Activated T-cell treated with anti-CD3 and anti-CD28 coated beads, Interleukin-2, amount 50 U/mL, for 4 hours (primary cell): Measurements from ENCODE around the gene CASK. TPM values are rescaled to one million over a fixed set of nuclear protein-coding genes. Genes with fewer than 3 reads are reported as not detected.

Source experiments
- ATAC-seq, 2 donors: fragments of 200-7000 bp; cut with Tn5 transposase; one replicate each; pipeline ENCODE4 v1.10.0; 2021
- DNase-seq: peaks from one replicate; pipeline ENCODE4 v3.0.0-alpha.2; 2020
- H3K27me3 Mint-ChIP-seq: one replicate; pipeline ENCODE4 v1.8.0; 2021; ENCODE audit warnings: low read depth, mixed read lengths
- H3K36me3 Mint-ChIP-seq: one replicate; pipeline ENCODE4 v1.8.0; 2022; ENCODE audit warnings: mixed read lengths; ENCODE audit not compliant: insufficient read depth
- H3K4me1 Mint-ChIP-seq: one replicate; pipeline ENCODE4 v1.8.0; 2021; ENCODE audit warnings: low read depth, mixed read lengths
- H3K4me3 Mint-ChIP-seq: one replicate; pipeline ENCODE4 v1.8.0; 2021; ENCODE audit warnings: mild to moderate bottlenecking, moderate library complexity, mixed read lengths
- H3K9me3 Mint-ChIP-seq: one replicate; pipeline ENCODE4 v1.8.0; 2021; ENCODE audit warnings: mixed read lengths
- total RNA-seq, 3 donors: library from RNA; stranded (reverse); gene quantifications; one replicate each; pipeline ENCODE4 v1.2.1, GENCODE V29; 2021

Gene CASK
- total RNA-seq, 3 donors from 2014 or later: 18.3 to 29.8 (median 28.0) TPM

GRCh38 chrX:41889317-41890025, 33.9 kb downstream of the CASK start:
- DNase-seq: no peak
- ATAC-seq: no peak
- H3K36me3 Mint-ChIP-seq: peaks cover 6% of the 10 kb centered on the region
- H3K4me1 Mint-ChIP-seq: peaks cover 30% of the 10 kb centered on the region
- no peaks in the 10 kb centered on the region for H3K9me3 Mint-ChIP-seq
- H3K27me3 Mint-ChIP-seq: no peaks in the 10 kb centered on the region
- H3K4me3 Mint-ChIP-seq: no peak overlapping the region

- Mint-ChIP-seq H3K4me1 (peaks cover 45% of the 10 kb centered on the region), H3K9me3 (no peaks in the 10 kb centered on the region), H3K27me3 (no peaks in the 10 kb centered on the region), H3K4me3 (no peak overlapping the region), H3K36me3 (peaks cover under 1% of the 10 kb centered on the region)
- no peak for DNase-seq
- ATAC-seq: peak in 1 of 2 donors; percentile 28
These were observed 35.7 kb downstream of the CASK start for GRCh38 chrX:41887691-41888090.

GRCh38 chrX:41885724-41886123, 37.6 kb downstream of the CASK start:
- no peak overlapping the region for H3K4me3 Mint-ChIP-seq
- no peak for DNase-seq
- no peak for ATAC-seq
- peaks cover 56% of the 10 kb centered on the region for H3K4me1 Mint-ChIP-seq
- no peaks in the 10 kb centered on the region for H3K36me3 Mint-ChIP-seq
- H3K9me3 Mint-ChIP-seq: no peaks in the 10 kb centered on the region
- no peaks in the 10 kb centered on the region for H3K27me3 Mint-ChIP-seq

GRCh38 chrX:41881166-41881565, 42.2 kb downstream of the CASK start:
- DNase-seq: no peak
- H3K4me1 Mint-ChIP-seq: peaks cover 50% of the 10 kb centered on the region
- no peak overlapping the region for H3K4me3 Mint-ChIP-seq
- no peaks in the 10 kb centered on the region for H3K9me3 Mint-ChIP-seq
- no peak for ATAC-seq
- no peaks in the 10 kb centered on the region for H3K36me3 Mint-ChIP-seq
- no peaks in the 10 kb centered on the region for H3K27me3 Mint-ChIP-seq

DNA sequence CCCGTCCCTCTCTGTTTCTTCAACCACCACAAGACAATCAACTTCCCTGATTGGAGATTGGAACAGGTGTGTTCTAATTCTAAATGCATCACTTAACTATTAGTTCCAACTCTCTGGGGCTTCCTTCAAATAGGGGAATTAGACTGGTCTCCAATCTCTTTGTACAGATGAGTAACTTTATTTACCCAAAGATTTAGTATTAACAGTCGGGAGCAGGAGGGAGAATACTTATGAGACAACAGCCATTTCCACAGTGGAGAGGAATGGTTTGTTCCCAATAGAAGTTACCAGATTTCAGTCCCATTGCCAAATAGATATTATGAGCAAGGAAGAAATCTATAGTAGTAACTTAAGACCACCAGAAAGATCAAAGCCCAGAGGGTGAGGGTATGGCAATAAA, 46.2 kb downstream of the CASK start:
- Mint-ChIP-seq H3K4me1 (peaks cover 40% of the 10 kb centered on the region), H3K9me3 (no peaks in the 10 kb centered on the region), H3K36me3 (peaks cover 6% of the 10 kb centered on the region), H3K27me3 (no peaks in the 10 kb centered on the region), H3K4me3 (no peak overlapping the region)
- DNase-seq (no peak), ATAC-seq (no peak)

GRCh38 chrX:41875142-41875541, 48.2 kb downstream of the CASK start:
- Mint-ChIP-seq H3K9me3 (no peaks in the 10 kb centered on the region), H3K27me3 (no peaks in the 10 kb centered on the region), H3K4me3 (no peak overlapping the region), H3K4me1 (peaks cover 40% of the 10 kb centered on the region), H3K36me3 (peaks cover 6% of the 10 kb centered on the region)
- ATAC-seq (no peak), DNase-seq (no peak)

DNA sequence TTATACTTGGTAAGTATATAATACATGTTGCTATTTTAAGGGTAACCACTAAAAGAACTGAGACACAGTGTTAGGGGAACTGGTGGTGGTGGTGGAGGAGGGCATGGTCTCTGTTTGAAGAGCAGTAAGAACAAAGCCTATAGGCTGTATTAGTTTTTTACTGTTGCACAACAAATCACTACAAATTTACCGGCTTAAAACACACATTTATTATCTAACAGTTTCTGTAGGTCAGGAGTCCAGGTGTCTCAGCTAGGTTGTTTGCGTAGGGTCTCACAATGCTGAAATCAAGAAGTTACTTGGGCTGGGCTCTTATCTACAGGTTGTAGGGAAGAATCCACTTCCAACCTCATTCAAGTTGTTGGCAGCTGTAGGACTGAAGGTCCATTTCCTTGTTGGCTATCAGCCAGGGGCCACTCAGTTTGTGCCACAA, 52.6 kb downstream of the CASK start:
- ATAC-seq: peak in 1 of 2 donors; percentile 21
- Mint-ChIP-seq H3K4me3 (no peak overlapping the region), H3K9me3 (peaks cover 5% of the 10 kb centered on the region), H3K27me3 (no peaks in the 10 kb centered on the region), H3K36me3 (peaks cover 6% of the 10 kb centered on the region), H3K4me1 (peaks cover 59% of the 10 kb centered on the region)
- DNase-seq: no peak

DNA sequence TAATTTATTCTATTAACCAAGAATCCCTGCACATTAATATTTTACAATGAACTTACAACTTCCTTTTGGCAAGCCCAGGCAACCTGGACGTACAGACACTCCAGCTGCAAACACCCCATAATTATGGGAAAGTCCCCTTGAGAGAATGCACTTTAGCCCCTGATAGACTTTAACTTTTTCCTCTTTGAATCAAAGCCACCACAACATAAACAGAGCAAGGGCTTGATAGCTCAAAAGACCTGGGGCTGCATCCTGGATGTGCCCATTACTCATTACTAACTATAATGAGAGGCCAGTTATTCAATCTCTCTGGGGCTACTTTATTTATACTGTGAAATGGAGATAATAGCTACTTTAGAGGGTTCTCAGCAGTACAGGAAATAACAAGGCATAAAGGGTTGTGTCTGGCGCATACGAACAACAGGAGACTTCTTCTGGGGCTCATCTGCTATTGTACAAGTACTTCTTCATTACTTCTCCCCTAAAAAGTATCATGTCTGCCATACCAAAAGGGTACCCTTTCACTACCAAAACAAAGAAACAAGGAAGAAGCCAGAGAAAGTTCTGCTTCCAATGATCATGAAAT, 54.9 kb downstream of the CASK start:
- H3K4me3 Mint-ChIP-seq: no peak overlapping the region
- H3K4me1 Mint-ChIP-seq: peaks cover 59% of the 10 kb centered on the region
- DNase-seq: no peak
- no peak for ATAC-seq
- H3K36me3 Mint-ChIP-seq: peaks cover 4% of the 10 kb centered on the region
- no peaks in the 10 kb centered on the region for H3K27me3 Mint-ChIP-seq
- peaks cover 5% of the 10 kb centered on the region for H3K9me3 Mint-ChIP-seq

DNA sequence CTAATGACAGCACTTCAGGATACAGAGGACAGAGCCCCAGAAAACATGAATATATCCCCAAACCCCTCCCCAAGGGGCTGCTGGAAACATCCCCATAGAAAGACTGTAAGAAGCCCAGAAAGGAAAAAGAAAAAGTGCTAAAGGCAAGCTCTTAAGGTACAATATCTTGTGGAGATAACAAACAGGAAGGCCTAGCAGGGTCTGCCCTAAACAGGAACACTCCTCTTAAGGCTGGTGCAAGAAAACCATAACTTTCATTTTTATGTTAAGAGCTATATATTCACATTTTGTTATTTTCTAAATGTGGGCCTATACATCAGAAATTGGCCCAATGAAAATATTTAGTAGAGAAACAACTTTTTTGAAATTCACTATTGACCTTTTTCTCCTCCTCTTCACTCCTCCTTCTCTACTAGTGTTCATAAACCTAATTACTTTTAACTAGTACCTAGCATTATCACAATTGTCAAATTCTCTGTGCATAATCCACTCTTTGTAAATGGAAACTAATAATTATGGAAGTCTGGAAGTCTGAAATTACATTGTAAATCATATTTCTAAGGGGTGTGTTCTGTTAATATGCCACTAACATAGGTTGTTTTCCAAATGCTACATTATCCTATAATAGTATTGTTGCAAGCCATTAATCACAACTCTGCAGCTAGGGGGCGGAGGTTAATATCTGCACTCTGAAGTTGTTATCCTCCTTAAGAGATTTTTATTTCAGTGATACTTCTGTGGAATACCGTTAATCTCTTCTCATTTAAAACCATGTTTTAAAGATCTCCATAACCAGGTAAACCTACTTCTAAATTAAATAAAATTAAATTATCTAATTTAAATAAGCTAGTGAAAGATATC, 59.8 kb downstream of the CASK start:
- Mint-ChIP-seq H3K4me3 (no peak overlapping the region), H3K36me3 (no peaks in the 10 kb centered on the region), H3K27me3 (no peaks in the 10 kb centered on the region), H3K4me1 (peaks cover 48% of the 10 kb centered on the region), H3K9me3 (peaks cover 5% of the 10 kb centered on the region)
- DNase-seq: no peak
- no peak for ATAC-seq

- no peak for ATAC-seq
- peaks cover 5% of the 10 kb centered on the region for H3K9me3 Mint-ChIP-seq
- no peak overlapping the region for H3K4me3 Mint-ChIP-seq
- no peak for DNase-seq
- H3K4me1 Mint-ChIP-seq: peaks cover 42% of the 10 kb centered on the region
- H3K27me3 Mint-ChIP-seq: no peaks in the 10 kb centered on the region
- H3K36me3 Mint-ChIP-seq: no peaks in the 10 kb centered on the region
These were observed 60.7 kb downstream of the CASK start for GRCh38 chrX:41862562-41863184.

DNA sequence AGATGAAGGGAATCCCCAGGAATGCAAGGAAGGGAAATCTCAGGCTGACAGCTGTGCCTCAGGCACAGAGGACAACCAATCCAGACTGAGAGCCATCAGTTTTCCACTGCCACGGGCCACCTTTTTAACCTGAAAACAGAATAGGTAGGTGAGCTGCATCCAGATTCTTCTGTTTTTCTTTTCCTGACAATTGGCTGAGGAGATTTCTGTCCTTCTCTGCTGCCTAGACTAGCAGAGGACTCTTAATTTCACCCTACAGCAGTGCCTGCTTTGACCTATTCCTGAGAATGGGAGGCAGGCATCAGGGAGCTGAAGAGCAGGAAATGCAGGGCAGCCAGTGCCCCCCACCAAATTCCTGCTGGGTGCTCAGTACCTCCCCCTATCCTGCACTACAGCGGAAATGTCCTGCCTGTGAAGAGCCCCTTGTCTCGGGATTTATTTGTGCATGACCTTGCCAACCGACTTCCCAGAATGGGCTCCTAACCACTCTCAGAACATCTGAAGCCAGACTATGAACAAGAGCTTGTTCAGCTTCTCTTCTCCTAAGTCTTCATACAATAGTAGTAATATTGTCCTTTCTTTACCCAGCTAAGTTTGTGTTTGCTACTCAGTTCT, 65.1 kb downstream of the CASK start:
- no peak overlapping the region for H3K4me3 Mint-ChIP-seq
- H3K27me3 Mint-ChIP-seq: no peaks in the 10 kb centered on the region
- H3K9me3 Mint-ChIP-seq: no peaks in the 10 kb centered on the region
- H3K4me1 Mint-ChIP-seq: peaks cover 28% of the 10 kb centered on the region
- no peak for DNase-seq
- ATAC-seq: no peak
- H3K36me3 Mint-ChIP-seq: peaks cover 5% of the 10 kb centered on the region

DNA sequence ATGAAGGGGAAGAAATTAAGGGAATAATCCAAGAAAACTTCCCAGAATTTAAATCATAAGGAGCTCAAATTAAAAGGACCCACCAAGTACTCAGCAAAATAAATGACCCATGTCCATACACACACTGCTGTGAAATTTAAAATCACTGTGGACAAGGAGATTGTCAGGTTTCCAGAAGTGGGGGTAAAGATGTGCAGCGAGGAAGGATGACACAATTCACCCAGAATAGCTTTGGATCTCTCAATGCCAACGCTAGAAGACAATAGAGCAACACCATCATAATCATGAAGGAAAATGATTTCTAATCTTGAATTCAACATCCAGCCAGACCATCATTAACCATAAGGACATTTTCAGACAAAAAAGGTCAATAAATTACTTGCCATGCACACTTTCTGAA, 65.7 kb downstream of the CASK start:
- H3K36me3 Mint-ChIP-seq: peaks cover 9% of the 10 kb centered on the region
- peaks cover 22% of the 10 kb centered on the region for H3K4me1 Mint-ChIP-seq
- H3K27me3 Mint-ChIP-seq: no peaks in the 10 kb centered on the region
- no peaks in the 10 kb centered on the region for H3K9me3 Mint-ChIP-seq
- DNase-seq (no peak), ATAC-seq (no peak)
- H3K4me3 Mint-ChIP-seq: no peak overlapping the region

GRCh38 chrX:41846714-41847113, 76.6 kb downstream of the CASK start:
- DNase-seq (no peak), ATAC-seq (no peak)
- Mint-ChIP-seq H3K36me3 (peaks cover 48% of the 10 kb centered on the region), H3K9me3 (peaks cover 32% of the 10 kb centered on the region), H3K4me1 (no peaks in the 10 kb centered on the region), H3K27me3 (no peaks in the 10 kb centered on the region), H3K4me3 (no peak overlapping the region)
